ENCODE results near the gene MTMR12.
"Not testable (repeated sequence)": the region's sequence is repeated elsewhere in the genome, so short reads cannot be mapped to it uniquely, and the experiment has no call there.

MTMR12 gene

GRCh38 chr5:32232441-32233219 lies 80.1 kb downstream of the MTMR12 start:
- no peak for TF ChIP-seq POLR2A (IDR thresholded peaks at IDR 0.05; ENCODE audit: low read depth, low read length)
- peak; percentile 61 for DNase-seq (ENCODE audit: insufficient read length, low spot score)
- FAIRE-seq = peak; percentile 45

- no peak for TF ChIP-seq POLR2A (IDR thresholded peaks at IDR 0.05; ENCODE audit: low read depth, low read length)
- no peak for FAIRE-seq
- no peak for DNase-seq (ENCODE audit: insufficient read length, low spot score)
These were observed 80.8 kb downstream of the MTMR12 start for GRCh38 chr5:32231929-32232328.

GRCh38 chr5:32231241-32231640 lies 81.5 kb downstream of the MTMR12 start:
- no peak for DNase-seq (ENCODE audit: insufficient read length, low spot score)
- TF ChIP-seq POLR2A (IDR thresholded peaks at IDR 0.05; ENCODE audit: low read depth, low read length) = no peak
- no peak for FAIRE-seq

- DNase-seq (ENCODE audit: insufficient read length, low spot score) (no peak), FAIRE-seq (no peak)
- no peak for TF ChIP-seq POLR2A (IDR thresholded peaks at IDR 0.05; ENCODE audit: low read depth, low read length)
These were observed 82.2 kb downstream of the MTMR12 start for GRCh38 chr5:32230356-32231099.

GRCh38 chr5:32229586-32229985 lies 83.2 kb downstream of the MTMR12 start:
- no peak for TF ChIP-seq POLR2A (IDR thresholded peaks at IDR 0.05; ENCODE audit: low read depth, low read length)
- DNase-seq (ENCODE audit: insufficient read length, low spot score) = no peak
- FAIRE-seq = no peak

GRCh38 chr5:32228816-32229215 lies 83.9 kb downstream of the MTMR12 start:
- DNase-seq (ENCODE audit: insufficient read length, low spot score) = no peak
- TF ChIP-seq POLR2A (IDR thresholded peaks at IDR 0.05; ENCODE audit: low read depth, low read length) = no peak
- no peak for FAIRE-seq

- no peak for TF ChIP-seq POLR2A (IDR thresholded peaks at IDR 0.05; ENCODE audit: low read depth, low read length)
- DNase-seq (ENCODE audit: insufficient read length, low spot score) (no peak), FAIRE-seq (no peak)
These were observed 87.3 kb downstream of the MTMR12 start for GRCh38 chr5:32225445-32225844.

GRCh38 chr5:32223972-32224609 lies 88.6 kb downstream of the MTMR12 start:
- peak; percentile 87 for DNase-seq (ENCODE audit: insufficient read length, low spot score)
- no peak for TF ChIP-seq POLR2A (IDR thresholded peaks at IDR 0.05; ENCODE audit: low read depth, low read length)
- peak; percentile 95 for FAIRE-seq

- no peak for TF ChIP-seq POLR2A (IDR thresholded peaks at IDR 0.05; ENCODE audit: low read depth, low read length)
- DNase-seq (ENCODE audit: insufficient read length, low spot score) (no peak), FAIRE-seq (no peak)
These were observed 89.8 kb downstream of the MTMR12 start for GRCh38 chr5:32222723-32223470.

- DNase-seq (ENCODE audit: insufficient read length, low spot score) (no peak), FAIRE-seq (no peak)
- TF ChIP-seq POLR2A (IDR thresholded peaks at IDR 0.05; ENCODE audit: low read depth, low read length) = no peak
These were observed 94.8 kb downstream of the MTMR12 start for GRCh38 chr5:32217886-32218396.

- FAIRE-seq; DNase-seq (ENCODE audit: insufficient read length, low spot score): not testable (repeated sequence)
These were observed 98.4 kb downstream of the MTMR12 start for GRCh38 chr5:32214344-32214743.

- FAIRE-seq (no peak), DNase-seq (ENCODE audit: insufficient read length, low spot score) (no peak)
- no peak for TF ChIP-seq POLR2A (IDR thresholded peaks at IDR 0.05; ENCODE audit: low read depth, low read length)
These were observed 102.6 kb downstream of the MTMR12 start for GRCh38 chr5:32210151-32210550.

GRCh38 chr5:32208837-32209236 lies 103.9 kb downstream of the MTMR12 start:
- FAIRE-seq; DNase-seq (ENCODE audit: insufficient read length, low spot score): not testable (repeated sequence)

- DNase-seq (ENCODE audit: insufficient read length, low spot score) (no peak), FAIRE-seq (no peak)
- TF ChIP-seq POLR2A (IDR thresholded peaks at IDR 0.05; ENCODE audit: low read depth, low read length) = no peak
These were observed 105.4 kb downstream of the MTMR12 start for GRCh38 chr5:32207355-32207634.

All from H54 (cell line).